Sigmoid colon (tissue), 7 donors: ENCODE measurements around the gene ZCCHC24. TPM values are rescaled to one million over a fixed set of nuclear protein-coding genes. Genes with fewer than 3 reads are reported as not detected.

Experiments used
- DNase-seq: peaks from one replicate; pipeline ENCODE4 v3.0.0-alpha.2; 2019
- H3K27ac ChIP-seq, 4 donors: fragments of 200-600 bp; sonication (generic); one replicate each; pipeline ENCODE4 v1.5.1; 2016 to 2019; ENCODE audit warnings: mild to moderate bottlenecking in 1 of 4
- H3K27me3 ChIP-seq, 3 donors: fragments of 200-600 bp; sonication (generic); one replicate each; pipeline ENCODE4 v1.5.1; 2019; ENCODE audit warnings: mild to moderate bottlenecking in 1 of 3
- H3K36me3 ChIP-seq, 4 donors: fragments of 200-600 bp; sonication (generic); one replicate each; pipeline ENCODE4 v1.5.1; 2016 to 2019
- H3K4me1 ChIP-seq, 4 donors: fragments of 200-600 bp; sonication (generic); one replicate each; pipeline ENCODE4 v1.5.1; 2017 to 2019
- H3K4me3 ChIP-seq, 4 donors: fragments of 200-600 bp; sonication (generic); one replicate each; pipeline ENCODE4 v1.5.1; 2017 to 2019; ENCODE audit warnings: mild to moderate bottlenecking in 2 of 4, moderate library complexity in 1 of 4
- H3K9me3 ChIP-seq, 4 donors: fragments of 200-600 bp in 3 of 4; sonication (generic) in 3 of 4; one replicate each; pipeline versions ENCODE4 v1.5.1 to v1.6.1; 2013 to 2019
- EP300 ChIP-seq, 4 donors: sonication (generic); formaldehyde crosslinking; IDR thresholded peaks; one replicate each; pipeline ENCODE4 v1.6.1; 2017; ENCODE audit warnings: antibody characterized with exemption in 4 of 4
- POLR2A ChIP-seq, 2 donors: fragments of 450-650 bp; IDR thresholded peaks; one replicate each; pipeline ENCODE4 v1.6.1; 2016; ENCODE audit warnings: antibody characterized with exemption in 2 of 2, mild to moderate bottlenecking in 2 of 2, moderate library complexity in 2 of 2
- POLR2AphosphoS5 ChIP-seq, 4 donors: sonication (generic); formaldehyde crosslinking; IDR thresholded peaks; one replicate each; pipeline ENCODE4 v1.6.1; 2017; ENCODE audit warnings: antibody characterized with exemption in 4 of 4
- WGBS, 2 donors: extraction: QIAGEN DNeasy Blood & Tissue Kit; methylation state at CpG; one replicate each; pipeline ENCODE4 v1.1.7; 2013; 5-methylcytosine and 5-hydroxymethylcytosine counted together
- intact Hi-C: fragments of 100-400 bp; cut with DNase I; formaldehyde crosslinking; loops from one replicate; pipeline ENCODE4 v1.15.1; 2023
- polyA plus RNA-seq, 3 donors: library from polyadenylated mRNA; stranded (reverse); fragments of 200-250 nt; gene quantifications; one replicate each; pipeline ENCODE4 v1.2.3, GENCODE V29; 2013
- total RNA-seq, 4 donors: library from RNA; depleted of rRNA; stranded (reverse); fragments of >200 nt; gene quantifications; one replicate each; pipeline ENCODE4 v1.1.0, GENCODE V29; 2016
- TF ChIP-seq, protein P1 (sequence below), 4 experiments: fragments of 450-650 bp in 3 of 4; fragments of 200-600 bp in 1 of 4; IDR thresholded peaks; one replicate each; pipeline ENCODE4 v1.5.1; 2016 to 2019; ENCODE audit warnings: antibody characterized with exemption in 4 of 4, mild to moderate bottlenecking in 3 of 4, moderate library complexity in 2 of 4
- donor health status: healthy with polysubstance abuse.
- donor health status: Bipolar disorder and iron deficiency.
- donor health status: healthy.

Gene ZCCHC24
- total and polyA plus RNA-seq, 7 donors, result 7.6 to 141 (median 82.6) TPM

- intact Hi-C loops, result no loop called here
- no peak overlapping the region for H3K27ac ChIP-seq
- no peaks in the 10 kb centered on the region for H3K36me3 ChIP-seq
- H3K4me3 ChIP-seq, result no peak overlapping the region
- WGBS, 2 donors, result 94% methylated on average over 4 of the region's 4 CpGs
- no peak for DNase-seq
- TF ChIP-seq EP300 (IDR thresholded peaks at IDR 0.05) (no peak), POLR2A (IDR thresholded peaks at IDR 0.05) (no peak), POLR2AphosphoS5 (IDR thresholded peaks at IDR 0.05) (no peak)
- TF ChIP-seq, protein P1, sequence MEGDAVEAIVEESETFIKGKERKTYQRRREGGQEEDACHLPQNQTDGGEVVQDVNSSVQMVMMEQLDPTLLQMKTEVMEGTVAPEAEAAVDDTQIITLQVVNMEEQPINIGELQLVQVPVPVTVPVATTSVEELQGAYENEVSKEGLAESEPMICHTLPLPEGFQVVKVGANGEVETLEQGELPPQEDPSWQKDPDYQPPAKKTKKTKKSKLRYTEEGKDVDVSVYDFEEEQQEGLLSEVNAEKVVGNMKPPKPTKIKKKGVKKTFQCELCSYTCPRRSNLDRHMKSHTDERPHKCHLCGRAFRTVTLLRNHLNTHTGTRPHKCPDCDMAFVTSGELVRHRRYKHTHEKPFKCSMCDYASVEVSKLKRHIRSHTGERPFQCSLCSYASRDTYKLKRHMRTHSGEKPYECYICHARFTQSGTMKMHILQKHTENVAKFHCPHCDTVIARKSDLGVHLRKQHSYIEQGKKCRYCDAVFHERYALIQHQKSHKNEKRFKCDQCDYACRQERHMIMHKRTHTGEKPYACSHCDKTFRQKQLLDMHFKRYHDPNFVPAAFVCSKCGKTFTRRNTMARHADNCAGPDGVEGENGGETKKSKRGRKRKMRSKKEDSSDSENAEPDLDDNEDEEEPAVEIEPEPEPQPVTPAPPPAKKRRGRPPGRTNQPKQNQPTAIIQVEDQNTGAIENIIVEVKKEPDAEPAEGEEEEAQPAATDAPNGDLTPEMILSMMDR (IDR thresholded peaks at IDR 0.05), result no peak
- no peaks in the 10 kb centered on the region for H3K4me1 ChIP-seq
- no peaks in the 10 kb centered on the region for H3K9me3 ChIP-seq
- no peaks in the 10 kb centered on the region for H3K27me3 ChIP-seq
Measured at GRCh38 chr10:79460687-79461086, 15.3 kb upstream of the ZCCHC24 start.

- WGBS, 2 donors, result 77 to 78% methylated on average over 1 of the region's 1 CpG
- Histone ChIP-seq H3K4me1 (peaks cover 0 to 7% (median 3%) of the 10 kb centered on the region in 4 donors), H3K27ac (no peak overlapping the region), H3K36me3 (no peaks in the 10 kb centered on the region), H3K9me3 (no peaks in the 10 kb centered on the region), H3K27me3 (no peaks in the 10 kb centered on the region), H3K4me3 (no peak overlapping the region)
- TF ChIP-seq POLR2A (IDR thresholded peaks at IDR 0.05) (no peak), POLR2AphosphoS5 (IDR thresholded peaks at IDR 0.05) (no peak), EP300 (IDR thresholded peaks at IDR 0.05) (no peak)
- TF ChIP-seq, protein P1 (IDR thresholded peaks at IDR 0.05), result no peak
- intact Hi-C loops, result no loop called here
- DNase-seq, result no peak
Measured at GRCh38 chr10:79459243-79459642, 13.8 kb upstream of the ZCCHC24 start.

- Histone ChIP-seq H3K27ac (no peak overlapping the region), H3K27me3 (no peaks in the 10 kb centered on the region), H3K36me3 (no peaks in the 10 kb centered on the region), H3K9me3 (no peaks in the 10 kb centered on the region), H3K4me1 (peaks cover 0 to 14% (median 9%) of the 10 kb centered on the region in 4 donors), H3K4me3 (no peak overlapping the region)
- TF ChIP-seq POLR2A (IDR thresholded peaks at IDR 0.05), result no peak
- TF ChIP-seq, protein P1 (IDR thresholded peaks at IDR 0.05), result no peak
- no peak for TF ChIP-seq POLR2AphosphoS5 (IDR thresholded peaks at IDR 0.05)
- TF ChIP-seq EP300 (IDR thresholded peaks at IDR 0.05), result no peak
- no peak for DNase-seq
- intact Hi-C loops, result no loop called here
- WGBS, 2 donors, result 86 to 89% methylated on average over 4 of the region's 4 CpGs
Measured at GRCh38 chr10:79458483-79458882, 13.1 kb upstream of the ZCCHC24 start.

- no peaks in the 10 kb centered on the region for H3K9me3 ChIP-seq
- no peak overlapping the region for H3K4me3 ChIP-seq
- TF ChIP-seq POLR2AphosphoS5 (IDR thresholded peaks at IDR 0.05) (no peak), EP300 (IDR thresholded peaks at IDR 0.05) (no peak), POLR2A (IDR thresholded peaks at IDR 0.05) (no peak)
- TF ChIP-seq, protein P1 (IDR thresholded peaks at IDR 0.05), result no peak
- no peak overlapping the region for H3K27ac ChIP-seq
- no peaks in the 10 kb centered on the region for H3K27me3 ChIP-seq
- DNase-seq, result no peak
- H3K36me3 ChIP-seq, result no peaks in the 10 kb centered on the region
- intact Hi-C loops, result no loop called here
- peaks cover 0 to 24% (median 14%) of the 10 kb centered on the region in 4 donors for H3K4me1 ChIP-seq
- 68 to 78% methylated on average over 7 of the region's 7 CpGs for WGBS, 2 donors
Measured at GRCh38 chr10:79457256-79457785, 11.9 kb upstream of the ZCCHC24 start.

- H3K27me3 ChIP-seq, result no peaks in the 10 kb centered on the region
- peaks cover 0 to 34% (median 22%) of the 10 kb centered on the region in 4 donors for H3K4me1 ChIP-seq
- TF ChIP-seq, protein P1 (IDR thresholded peaks at IDR 0.05), result no peak
- TF ChIP-seq POLR2AphosphoS5 (IDR thresholded peaks at IDR 0.05), result peak in 2 of 4 donors; percentile 19 to 20
- TF ChIP-seq EP300 (IDR thresholded peaks at IDR 0.05), result no peak
- TF ChIP-seq POLR2A (IDR thresholded peaks at IDR 0.05), result no peak
- peak overlapping the region in 2 of 4 donors; percentile 48 to 72 for H3K27ac ChIP-seq
- H3K4me3 ChIP-seq, result no peak overlapping the region
- H3K36me3 ChIP-seq, result no peaks in the 10 kb centered on the region
- WGBS, 2 donors, result 68 to 81% methylated on average over 6 of the region's 6 CpGs
- no peaks in the 10 kb centered on the region for H3K9me3 ChIP-seq
- intact Hi-C loops, result no loop called here
- peak; percentile 84 for DNase-seq
Measured at GRCh38 chr10:79454259-79454658, 8.8 kb upstream of the ZCCHC24 start.
